GM19463 (cell line): ENCODE results near the gene AUTS2.

Experiments used
- ATAC-seq: cut with Tn5 transposase; IDR thresholded peaks from one replicate; pipeline ENCODE4 v1.9.1; 2021; ENCODE audit warnings: mild to moderate bottlenecking, moderate library complexity; ENCODE audit not compliant: unreplicated experiment

The AUTS2 gene

DNA sequence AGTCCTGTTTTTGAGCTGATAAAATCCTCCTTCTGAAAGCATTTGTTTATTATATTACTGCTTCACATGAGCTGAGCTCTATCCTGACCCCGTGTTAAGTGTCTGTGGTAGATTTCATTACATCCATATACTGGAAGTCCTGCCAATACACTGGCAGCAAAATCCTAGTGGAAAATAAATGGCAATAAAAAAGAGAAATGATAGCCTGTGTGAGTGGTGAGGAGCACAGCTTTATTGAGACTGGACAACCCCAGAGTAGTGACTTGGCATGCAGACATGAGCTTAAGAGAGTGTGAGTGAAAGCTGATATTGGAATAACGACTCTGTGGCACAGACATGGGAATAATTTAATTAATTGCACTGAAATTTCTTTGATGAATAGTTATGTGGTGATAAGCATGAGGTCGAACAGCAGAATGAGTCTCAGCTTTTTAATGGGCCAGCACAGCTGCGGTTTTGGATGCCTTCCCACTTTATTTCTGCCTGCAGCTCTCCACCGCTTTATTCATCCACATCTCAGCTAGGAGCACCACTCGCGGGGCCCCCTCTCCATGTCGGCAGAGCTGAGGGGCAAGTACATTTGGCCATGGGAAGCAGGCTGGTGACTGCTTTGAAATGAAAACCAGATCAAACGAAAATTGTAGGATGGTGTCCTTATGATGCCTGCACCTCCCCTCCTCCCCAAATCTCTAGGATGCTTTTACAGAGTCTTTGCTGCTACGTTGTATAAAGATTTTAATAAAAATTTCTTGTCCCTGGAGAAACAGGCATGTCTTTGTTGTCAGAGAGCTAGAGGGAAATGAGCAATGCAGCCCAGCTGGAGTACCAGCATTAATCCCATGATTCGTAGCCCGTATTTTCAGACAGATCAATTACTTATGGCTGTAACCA lies 494.3 kb downstream of the AUTS2 start:
- no peak for ATAC-seq

DNA sequence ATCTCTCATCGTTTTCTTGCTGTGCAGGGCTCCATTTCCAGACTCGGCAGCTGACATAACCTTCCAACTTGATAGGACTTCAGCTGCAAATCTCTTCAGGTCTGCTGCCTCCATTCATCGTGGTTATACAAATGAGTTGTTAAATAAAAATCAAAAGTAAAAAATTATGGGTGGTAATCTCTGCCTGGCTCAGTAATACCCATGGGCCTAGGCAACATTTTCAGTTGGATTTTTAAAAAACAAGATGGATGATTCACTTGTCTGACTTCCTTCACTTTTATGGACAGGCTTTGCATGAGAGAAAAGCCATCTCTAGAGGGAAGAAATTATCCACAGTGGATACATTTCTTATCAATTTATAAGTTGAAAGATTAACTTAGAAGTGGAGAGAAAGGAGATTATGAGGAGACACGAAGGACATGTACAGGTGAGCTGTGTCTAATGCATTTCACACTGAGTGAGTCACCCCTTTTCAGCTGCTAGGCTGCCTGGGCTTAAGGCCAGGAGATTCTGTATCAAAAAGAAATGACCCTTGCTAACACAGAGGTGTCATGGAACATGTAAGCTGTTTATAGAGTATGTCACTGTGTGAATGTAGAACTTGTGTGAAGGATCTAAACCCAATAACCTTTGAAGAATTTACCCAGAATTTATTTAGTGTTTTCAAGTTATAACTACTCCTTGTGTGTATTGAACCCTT lies 495.1 kb downstream of the AUTS2 start:
- ATAC-seq: no peak

DNA sequence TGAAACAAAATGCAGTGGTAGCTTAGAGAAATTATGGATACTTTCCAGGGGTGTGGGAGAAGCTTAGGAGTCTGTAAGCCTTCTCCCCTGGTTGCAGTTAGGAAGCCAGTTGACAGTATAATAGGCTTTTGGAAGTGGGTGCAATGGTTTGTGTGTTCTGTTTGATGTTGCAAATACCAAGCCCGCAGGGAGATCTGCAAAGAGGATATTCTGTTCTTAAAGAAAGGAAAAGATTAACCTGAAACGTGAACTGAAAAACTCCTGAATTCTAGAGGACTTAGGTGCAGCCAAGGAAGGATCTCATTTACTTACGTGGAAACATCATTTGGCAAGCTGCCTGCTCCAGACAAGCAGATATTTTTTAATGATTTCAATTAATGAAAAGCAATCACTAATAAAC lies 496.6 kb downstream of the AUTS2 start:
- ATAC-seq: no peak

DNA sequence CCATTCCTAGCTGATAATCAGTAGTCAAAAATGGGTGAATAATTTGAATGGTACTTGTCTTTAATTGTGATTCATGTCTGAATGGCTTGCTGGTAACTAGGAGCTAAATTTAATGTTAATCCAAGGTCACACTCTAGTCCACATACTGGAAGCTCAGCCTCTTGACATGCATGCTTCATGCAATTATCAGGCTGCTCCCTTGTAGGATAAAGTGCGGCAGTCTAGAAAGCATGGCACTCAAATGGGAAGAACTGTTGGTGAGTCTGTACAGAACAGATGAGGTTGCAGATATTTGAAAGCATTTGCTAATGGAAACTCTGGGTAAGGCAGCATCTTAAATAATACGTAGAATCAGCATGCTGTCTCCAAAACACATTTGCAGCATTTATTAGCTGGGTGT lies 499.4 kb downstream of the AUTS2 start:
- ATAC-seq: no peak

DNA sequence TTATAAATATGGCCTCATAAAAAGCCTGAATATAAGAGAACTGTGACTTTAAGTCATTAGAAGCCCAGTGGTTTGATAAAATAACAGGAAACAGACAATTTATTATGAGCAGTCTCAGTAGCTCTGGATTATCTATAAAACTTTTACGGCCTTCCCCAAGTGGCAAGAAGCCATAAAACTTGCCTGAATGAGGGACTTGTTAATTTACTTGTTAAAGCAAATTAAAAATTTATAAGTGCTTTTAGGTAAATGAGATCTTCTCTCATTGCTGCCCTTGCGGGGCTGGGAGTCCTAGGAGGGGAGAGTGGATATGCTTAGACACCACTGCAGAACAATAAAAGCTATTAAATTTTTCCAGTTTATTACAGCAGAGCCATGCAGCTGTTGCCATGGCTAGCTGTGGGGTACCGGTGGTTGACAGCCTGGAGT lies 499.9 kb downstream of the AUTS2 start:
- no peak for ATAC-seq

DNA sequence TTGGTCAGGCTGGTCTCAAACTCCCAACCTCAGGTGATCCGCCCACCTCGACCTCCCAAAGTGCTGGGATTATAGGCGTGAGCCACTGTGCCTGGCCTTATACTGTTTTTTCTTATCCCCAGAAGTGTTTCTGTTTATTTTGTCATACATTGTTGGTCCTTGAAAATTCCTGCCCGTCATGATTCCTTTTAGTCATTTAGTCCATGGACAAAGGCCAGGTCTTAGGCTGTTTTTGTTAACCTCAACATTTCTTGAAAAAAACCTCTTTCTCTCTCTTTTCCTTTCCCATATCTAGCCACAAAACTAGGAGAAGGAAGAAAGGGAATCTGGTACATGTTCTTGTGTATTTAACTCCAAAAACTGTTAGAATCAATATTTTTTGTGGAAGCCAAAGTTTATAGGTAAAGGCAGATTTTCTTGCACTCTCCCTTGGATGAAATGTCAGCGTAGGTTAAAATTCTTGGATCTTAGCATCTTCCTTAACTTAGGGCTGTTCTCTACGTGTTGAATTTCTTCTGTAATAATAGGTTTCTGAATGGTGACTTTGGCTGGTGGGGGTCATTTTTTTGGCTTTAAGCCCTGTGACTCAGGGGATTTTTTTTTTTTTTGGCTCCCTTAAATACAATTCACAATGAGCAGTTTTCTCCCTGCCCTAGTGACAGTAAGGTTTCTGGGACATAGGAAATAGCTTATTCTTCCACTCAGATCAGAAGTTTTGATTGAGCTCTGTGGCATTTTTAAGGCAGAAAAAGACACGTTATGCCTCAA lies 500.8 kb downstream of the AUTS2 start:
- no peak for ATAC-seq

DNA sequence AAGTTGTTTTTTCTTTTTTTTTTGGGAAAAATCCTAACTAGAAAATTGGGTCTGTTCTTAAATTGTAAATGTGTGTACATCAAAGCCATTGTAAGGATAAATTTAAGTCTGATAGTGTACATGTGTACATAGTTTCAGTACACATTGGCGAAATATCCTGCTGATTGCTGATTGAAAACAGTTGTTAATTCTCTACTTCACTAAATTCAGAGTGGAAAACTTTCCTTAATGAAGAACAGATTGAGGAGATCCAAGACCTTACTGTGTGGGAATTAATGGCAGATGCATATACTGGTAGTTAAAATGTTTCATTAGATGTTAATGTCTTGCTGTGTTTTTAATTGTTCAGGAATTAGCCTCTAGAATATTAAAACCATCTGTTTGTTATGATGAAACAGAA lies 506.0 kb downstream of the AUTS2 start:
- ATAC-seq: no peak

DNA sequence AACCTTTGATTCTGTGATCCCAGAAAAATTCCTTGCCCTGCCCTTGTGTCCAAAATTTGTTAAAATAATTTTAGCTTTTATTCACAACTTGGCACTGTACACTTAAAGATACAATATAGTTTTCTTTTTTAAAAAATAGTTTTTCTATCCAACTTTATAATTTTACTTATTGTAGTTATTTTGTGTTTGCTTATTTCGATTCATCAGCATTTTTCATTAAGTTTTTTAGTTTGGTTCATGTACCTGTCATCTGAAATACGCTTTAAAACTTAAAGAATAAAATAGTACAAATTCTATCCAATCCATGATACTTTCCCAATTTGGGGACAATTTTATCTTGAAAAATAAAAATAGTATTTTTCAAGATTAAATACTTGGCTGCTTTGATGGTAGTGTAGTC lies 514.8 kb downstream of the AUTS2 start:
- no peak for ATAC-seq

DNA sequence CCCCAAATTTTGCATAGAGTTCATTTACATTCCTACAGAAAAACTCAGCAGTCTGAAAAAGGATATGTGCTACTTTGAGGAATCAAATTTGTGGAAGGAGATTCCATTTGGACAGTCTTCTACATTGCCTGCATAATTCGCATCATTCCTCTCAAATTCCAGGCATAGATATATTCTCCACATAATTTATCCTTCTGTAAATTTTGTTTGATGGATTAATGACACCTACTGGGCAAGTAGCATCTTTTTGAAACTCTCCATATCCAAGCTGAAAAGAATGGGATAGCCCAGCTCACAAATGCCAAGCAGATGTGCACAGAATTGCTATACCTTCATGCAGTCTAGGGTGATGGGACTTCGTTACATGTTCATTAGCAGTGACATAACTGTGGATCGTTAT lies 515.3 kb downstream of the AUTS2 start:
- ATAC-seq: no peak

DNA sequence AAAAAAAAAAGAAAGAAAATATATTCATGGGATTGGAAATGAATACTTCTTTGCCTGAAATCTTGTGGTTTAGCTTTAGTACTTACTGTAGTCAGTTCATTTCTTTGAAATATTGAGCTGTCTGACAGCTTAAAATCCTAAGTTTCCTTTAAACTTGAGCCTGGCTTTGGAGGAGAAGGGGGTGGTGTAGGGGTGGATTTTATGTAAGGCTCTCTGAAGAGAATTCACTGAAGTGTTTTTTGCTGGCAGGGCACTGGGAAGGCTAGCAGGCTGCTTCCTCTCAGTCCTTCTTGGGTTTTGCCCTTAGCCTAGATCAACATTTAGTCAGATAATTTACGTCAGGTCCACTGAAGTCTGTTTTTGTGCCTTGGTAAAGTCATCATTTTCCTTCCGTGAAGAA lies 516.5 kb downstream of the AUTS2 start:
- no peak for ATAC-seq

DNA sequence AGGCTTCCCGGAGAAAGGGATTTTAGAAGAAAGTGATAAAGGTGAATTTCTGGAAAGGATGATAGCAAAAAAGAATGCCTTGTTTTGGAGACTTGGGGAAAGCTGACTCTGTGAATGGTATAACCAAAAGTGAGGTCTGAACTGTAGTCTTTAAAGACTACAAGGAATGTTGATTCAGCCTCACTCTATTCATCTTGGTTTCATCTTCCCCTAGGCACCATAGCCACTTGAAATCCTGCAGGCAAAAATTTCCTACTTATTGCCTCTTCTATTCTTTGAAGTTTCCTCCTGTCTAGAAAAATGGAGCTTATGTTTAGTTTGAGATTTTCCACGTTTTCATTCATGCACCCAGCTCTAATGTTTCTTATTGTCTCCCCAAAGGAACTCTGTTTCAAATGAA lies 518.0 kb downstream of the AUTS2 start:
- ATAC-seq: no peak

DNA sequence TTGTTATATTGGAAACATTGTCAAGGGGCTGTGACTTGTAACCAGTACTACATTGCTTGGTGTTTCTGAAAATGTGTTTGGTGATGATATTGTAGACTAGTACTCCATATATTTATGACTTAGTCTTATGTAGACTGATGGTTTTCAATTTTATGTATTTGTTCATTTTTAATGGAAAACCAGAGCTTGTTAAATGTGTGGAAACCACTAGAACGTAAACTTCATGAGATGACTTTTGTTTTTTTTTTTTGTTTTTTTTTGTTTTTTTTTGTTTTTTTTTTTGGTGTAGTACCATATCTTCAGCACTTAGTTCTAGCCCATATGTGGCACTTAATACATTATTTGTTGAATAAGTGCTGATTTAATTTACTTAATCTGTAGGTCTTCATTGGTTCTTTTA lies 518.6 kb downstream of the AUTS2 start:
- no peak for ATAC-seq

DNA sequence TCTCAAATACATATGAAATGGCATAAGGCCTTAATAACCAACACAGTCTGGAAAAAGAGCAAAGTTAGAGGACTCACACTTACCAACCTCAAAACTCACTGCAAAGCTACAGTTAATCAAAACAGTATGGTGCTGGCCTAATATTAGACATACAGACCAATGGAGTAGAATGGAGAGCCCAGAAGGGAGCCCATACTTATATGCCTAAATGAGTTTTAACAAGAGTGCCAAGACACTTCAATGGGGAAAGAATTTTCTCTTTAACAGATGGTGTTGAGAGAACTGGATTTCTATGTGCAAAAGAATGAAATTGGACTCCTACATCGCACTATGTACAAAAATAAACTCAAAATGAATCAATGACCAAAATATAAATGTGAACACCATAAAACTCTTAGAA lies 522.6 kb downstream of the AUTS2 start:
- ATAC-seq: no peak

DNA sequence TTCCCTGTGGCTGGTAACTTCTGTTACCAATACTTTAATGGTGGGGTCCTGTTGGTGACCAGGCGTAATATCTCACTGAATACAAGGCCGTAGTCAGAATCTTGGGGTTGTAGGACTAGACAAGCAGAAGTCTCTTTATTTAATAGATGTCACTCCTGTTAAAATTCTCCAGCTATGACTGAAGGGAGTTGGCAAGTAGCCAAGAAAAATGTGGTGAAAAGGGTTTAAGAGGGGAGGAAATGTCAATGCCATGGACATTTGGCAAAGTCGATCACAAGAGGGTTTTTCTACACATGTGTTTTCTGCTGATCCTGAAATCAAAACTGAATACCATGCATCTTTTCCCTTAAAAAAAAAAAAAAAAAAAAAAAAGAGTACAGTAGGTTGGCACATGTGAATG lies 533.5 kb downstream of the AUTS2 start:
- no peak for ATAC-seq

DNA sequence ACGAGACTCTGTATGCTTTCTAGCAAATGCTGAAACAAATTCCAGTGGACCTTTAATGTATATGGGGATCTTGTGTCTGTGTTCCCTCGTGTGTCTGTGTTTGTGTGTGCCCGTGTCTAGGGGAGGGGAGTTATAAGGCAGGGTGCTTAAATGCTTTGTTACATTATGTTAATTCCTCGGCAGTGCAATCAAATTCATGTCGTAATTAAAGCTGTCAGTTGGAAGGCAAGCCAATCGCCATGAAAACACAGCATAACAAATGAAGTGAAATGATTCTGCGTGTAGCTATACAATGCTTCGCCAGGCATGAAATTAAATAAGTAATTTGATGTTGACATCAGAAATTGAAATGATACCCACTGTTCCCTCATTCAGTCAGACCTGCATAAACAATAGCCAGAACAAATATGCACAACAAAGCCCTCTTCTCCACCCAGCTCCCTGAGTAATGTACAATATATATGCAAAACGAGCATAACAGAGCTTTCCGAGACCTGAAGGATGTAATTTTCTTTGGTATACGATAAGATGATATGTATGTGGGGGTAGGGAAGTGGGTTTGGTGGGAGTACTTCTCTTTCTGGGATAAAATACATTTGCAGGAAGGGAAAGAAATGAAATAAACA lies 534.1 kb downstream of the AUTS2 start:
- ATAC-seq: no peak

DNA sequence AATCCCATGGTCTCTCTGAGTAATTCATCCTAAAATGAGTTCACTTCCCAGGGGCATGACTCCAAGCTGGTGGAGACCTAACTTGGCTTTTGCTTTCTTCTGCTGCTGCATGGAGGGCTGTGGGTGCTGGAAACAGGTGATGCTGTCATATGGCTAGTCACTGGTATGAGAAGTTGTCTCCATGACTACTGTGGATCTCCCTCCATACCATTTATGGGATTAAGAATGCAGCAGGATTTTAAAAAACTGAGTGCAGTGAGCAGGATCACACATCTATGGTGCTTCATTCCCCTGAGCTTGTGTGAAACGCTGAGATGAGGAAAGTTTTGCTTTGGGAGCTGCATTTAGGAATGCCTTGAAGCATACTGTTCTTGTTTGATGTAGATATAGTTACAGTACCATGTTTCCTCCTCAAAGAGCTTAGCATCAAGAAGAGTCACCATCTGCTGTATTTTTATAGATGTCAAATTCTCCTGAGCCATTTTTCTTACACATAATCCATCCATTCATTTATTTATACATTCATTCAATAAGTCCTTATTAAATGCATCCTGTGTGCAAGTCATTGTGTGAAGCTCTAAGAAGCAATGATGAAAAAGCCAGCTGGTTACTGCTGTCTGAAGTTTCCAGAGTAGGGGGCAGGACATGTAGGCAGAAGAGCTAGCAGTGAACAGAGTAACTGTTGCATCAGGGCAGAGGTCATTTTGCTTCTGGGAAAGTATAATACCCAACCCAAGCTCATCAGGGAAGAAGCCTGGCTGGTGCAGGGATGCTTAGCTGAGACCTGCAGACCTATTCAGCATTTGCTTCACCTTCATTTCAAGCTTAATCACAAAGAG lies 534.8 kb downstream of the AUTS2 start:
- no peak for ATAC-seq

DNA sequence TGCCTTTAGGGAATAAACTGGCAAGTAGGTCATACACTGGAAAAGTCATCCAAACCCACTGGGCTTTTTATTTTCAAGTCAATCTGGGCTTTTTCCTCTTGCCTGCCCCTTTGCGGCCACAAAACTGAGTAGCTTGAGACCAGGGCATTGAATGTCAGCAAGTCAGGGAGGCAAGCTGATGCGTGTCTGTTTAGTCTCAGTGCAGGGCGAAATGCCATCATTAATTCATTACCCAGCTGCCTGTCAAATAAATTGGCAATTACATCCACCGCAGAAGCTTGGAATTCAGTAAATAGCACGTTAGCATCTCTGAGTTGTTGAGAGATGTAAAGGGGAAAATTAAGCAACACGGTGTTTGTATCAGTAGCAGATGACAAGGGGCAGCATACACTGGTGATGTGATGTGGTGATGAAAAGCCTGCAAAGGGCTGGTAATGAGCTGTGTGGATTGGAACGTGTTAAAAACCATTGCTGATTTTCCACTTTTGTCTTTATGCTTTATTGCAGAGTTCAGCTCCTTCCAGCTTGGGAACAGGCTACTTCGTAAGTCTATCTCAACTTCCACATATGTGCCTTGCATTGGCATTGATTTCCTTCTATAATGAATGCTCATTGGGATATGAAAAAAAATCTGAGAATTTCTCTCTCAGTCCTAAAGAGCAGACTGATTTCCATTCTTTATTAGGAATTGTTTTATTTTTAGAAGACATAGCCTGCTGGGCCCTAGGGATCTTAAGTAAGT lies 535.9 kb downstream of the AUTS2 start:
- no peak for ATAC-seq

DNA sequence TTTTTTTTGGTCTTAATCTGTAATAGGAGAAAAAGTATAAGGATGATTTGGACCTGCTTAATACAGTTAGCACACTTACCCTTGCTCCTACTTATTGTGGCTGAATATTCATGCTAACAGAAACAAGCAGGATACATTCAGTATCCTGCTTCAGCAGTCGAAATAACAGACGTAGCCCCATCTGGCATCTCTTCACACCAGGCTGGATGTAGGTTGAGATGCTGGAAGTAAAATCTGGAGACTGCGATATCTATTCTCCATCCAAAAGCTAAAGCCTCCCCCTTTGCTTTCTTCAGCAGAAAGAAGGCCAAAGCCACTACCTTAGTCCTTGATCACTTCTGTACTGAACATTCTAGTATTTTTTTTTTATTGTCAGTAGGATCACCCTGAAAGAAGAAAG lies 537.4 kb downstream of the AUTS2 start:
- no peak for ATAC-seq

DNA sequence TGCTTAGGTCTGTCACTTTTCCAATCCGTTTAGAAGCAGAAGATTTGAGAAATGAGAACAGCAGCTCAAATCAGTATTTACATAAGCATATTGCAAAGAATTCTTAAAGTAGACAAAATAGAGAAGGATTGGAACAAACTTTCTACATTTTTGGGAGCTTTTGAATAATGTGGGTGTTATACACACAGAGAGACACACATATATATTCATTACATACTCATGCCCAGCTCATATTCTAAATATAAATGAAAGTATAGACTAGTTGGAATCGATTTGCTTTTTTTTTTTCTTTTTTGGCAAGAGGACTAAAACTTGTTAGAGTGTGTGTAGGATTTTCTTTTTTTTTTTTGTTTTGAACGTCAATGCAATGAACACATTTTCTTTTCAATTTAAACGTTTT lies 538.9 kb downstream of the AUTS2 start:
- no peak for ATAC-seq
